Thyroid gland (tissue), 4 donors: ENCODE data around the gene RIT2.

Experiments
- CTCF ChIP-seq, 6 experiments: fragments of 200-600 bp in 3 of 6; fragments of 450-650 bp in 3 of 6; sonication (generic) in 3 of 6; IDR thresholded peaks; one replicate each; pipeline ENCODE4 v1.5.1; 2016 to 2019; ENCODE audit warnings: antibody characterized with exemption in 6 of 6, mild to moderate bottlenecking in 2 of 6, inconsistent platforms in 1 of 6, moderate library complexity in 1 of 6
- POLR2A ChIP-seq, 2 donors: fragments of 450-650 bp; IDR thresholded peaks; one replicate each; pipeline ENCODE4 v1.6.1; 2017; ENCODE audit warnings: antibody characterized with exemption in 2 of 2, mild to moderate bottlenecking in 2 of 2, moderate library complexity in 1 of 2

- TF ChIP-seq CTCF (IDR thresholded peaks at IDR 0.05) (no peak), POLR2A (IDR thresholded peaks at IDR 0.05) (no peak)
Measured at GRCh38 chr18:42883169-42883568, 232.3 kb downstream of the RIT2 start.
